Measurements from ENCODE around the gene TENT5C.

The TENT5C gene

GRCh38 chr1:117594261-117594990 lies 11.4 kb upstream of the TENT5C start:
- DNase-seq, result no peak

- no peak for DNase-seq
These were observed 9.7 kb upstream of the TENT5C start for GRCh38 chr1:117596023-117596720.

GRCh38 chr1:117598489-117598888 lies 7.4 kb upstream of the TENT5C start:
- DNase-seq, result no peak

DNA sequence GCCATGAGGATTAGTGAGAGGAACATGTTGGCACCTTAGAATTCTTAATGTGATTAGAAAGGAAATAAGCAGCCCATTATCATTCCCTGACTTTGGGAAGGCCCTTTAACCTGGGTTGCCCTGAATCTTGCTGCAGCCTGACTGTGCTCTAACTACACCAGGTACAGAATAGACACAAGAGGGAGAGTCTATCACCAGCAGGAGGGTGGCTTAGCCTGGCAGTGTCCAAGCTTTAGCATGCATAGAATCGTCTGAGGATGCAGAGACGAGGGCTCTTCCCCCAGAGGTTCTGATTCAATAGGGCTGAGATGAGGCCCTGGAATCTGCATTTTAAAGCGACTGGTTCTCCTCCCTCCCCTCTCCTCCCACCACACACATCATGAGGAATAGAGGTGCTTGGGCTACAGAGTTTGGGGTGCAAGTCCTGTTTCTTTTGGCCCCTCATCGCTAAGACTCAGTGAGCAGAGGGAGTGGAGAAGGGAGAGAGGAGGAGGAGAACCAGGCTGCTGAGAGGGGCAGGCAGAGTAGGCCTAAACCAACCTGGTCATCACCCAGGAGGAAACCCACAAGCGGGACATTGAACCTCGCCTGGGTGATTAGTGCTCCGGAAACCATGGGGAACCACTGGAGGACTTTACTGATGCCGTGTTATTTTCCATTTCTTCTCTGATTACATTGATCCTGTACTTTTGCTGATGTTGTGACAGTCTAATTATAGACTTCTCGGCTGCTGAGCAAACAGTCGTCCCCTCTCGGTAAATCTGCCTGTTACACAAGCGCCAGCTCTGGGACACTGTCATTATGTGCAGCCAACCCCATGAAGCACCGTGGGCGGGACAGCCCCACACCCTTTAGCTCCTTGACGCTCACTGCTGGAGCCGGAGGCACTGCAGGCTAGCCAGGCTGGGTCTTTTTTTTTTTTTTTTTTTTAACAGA lies 6.3 kb upstream of the TENT5C start:
- DNase-seq, result no peak

GRCh38 chr1:117600325-117600943 lies 5.4 kb upstream of the TENT5C start:
- DNase-seq, result no peak

- no peak for DNase-seq
These were observed 4.9 kb upstream of the TENT5C start for GRCh38 chr1:117600966-117601365.

GRCh38 chr1:117602862-117603261 lies 3.0 kb upstream of the TENT5C start:
- DNase-seq, result no peak

DNA sequence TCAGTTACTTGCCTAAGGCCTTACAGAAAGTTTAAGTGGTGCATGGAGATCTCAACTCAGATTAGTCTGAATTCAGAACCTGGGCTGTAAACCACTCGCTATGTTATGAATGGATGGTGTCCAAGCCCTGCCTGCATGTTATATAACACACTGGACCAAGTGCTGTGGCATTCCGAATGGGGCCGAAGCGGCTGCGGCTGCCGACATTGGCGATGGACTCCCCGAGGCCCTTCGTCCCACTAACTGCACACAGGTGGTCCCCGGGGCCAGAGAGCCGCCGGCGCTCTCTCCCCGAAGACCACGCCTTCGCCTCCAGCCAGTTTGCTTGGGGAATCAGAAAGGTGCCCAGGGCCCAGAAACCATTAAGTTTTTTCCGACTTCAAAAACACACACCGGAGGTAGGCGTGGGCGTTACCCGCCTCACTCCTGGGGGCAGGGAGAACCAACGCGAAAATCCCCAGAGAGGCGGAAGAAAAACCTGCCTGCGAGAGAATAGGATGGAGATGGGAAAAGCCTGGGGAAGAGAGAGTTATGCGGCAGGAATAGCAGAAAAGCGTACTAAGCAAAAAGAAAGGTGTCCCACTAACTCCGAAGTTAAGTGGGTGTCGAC lies 579 bp upstream of the TENT5C start:
- DNase-seq, result no peak

DNA sequence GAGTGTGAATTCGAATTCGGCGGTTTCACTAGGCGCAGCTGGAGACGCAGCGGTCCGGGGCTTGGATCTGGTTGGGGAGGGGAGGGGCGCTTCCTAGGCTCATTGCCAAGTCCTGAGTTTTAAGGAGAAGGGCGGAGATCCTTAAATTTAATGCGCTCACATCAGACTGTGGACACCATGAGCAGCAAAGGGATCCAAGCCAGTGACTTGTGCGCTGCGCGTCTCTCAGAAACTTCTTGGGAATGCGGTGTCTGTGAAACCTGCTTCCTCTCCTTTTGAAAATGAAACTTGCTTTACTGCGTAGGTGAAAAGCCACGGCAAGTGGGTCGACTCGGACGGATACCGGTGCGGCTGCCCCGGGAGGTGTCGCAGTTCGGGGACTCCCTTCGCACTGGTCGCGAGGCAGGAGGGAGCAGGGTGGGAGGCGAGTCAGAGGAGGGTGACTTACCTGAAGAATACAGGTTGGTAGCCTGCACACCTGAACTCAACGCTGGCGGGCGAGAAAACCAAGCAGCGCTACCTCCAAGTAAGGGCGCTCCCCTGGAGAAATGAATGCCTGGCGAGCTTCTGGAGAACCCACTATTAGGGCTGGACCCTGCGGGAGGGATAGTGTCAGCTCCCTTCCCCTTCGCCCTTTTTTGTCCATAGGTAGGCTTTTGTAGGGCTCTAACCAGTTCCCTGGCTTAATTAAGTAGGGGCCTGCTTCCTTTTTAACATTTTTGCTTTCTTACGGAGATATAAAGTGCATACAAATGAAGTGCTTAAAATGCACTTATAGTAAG lies 992 bp downstream of the TENT5C start:
- DNase-seq, result no peak

DNA sequence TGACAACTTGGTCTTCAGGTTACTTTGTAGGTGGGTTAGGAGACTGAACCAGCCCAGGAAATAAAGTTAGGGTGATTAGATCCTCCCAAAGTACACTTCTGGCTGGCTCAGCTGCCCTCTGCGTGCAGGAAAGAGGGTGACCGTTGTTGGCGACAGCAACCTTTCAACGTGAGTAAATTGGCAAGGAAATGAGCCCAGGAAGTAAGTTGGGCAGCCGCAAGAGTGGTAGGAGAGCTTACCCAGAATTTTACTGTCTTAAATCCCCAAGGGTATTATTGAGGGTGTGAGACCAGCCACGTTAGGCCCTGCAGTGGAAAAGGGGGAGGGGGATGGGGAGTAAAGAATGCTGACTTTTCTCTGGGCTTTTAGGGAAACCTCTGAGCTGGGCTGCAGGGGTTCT lies 1.6 kb downstream of the TENT5C start:
- DNase-seq, result no peak

- DNase-seq, result no peak
These were observed 2.3 kb downstream of the TENT5C start for GRCh38 chr1:117608115-117608615.

GRCh38 chr1:117608758-117609157 lies 2.9 kb downstream of the TENT5C start:
- no peak for DNase-seq

DNA sequence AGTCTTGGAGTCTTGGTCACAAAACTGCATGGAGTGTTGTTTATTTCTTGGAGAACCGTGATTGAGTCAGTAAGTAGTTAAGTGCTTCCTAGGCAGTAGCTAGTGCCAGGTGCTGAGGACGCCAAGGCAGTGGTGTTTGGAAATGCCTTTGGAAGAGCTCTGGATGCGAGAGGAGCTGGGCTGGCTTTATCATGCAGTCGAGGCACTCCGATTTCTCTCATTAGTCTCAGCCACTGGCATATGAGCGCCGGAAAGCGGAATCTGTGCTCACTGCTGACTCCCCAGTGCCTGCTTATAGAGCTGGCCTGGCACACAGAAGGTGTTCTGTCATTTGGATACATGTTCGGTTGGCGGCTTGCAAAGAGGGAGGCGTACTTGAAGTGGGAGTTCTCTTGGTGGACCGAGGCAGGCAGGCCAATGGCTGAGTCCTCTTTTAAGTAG lies 3.6 kb downstream of the TENT5C start:
- DNase-seq, result no peak

- no peak for DNase-seq
These were observed 4.2 kb downstream of the TENT5C start for GRCh38 chr1:117610036-117610435.

DNA sequence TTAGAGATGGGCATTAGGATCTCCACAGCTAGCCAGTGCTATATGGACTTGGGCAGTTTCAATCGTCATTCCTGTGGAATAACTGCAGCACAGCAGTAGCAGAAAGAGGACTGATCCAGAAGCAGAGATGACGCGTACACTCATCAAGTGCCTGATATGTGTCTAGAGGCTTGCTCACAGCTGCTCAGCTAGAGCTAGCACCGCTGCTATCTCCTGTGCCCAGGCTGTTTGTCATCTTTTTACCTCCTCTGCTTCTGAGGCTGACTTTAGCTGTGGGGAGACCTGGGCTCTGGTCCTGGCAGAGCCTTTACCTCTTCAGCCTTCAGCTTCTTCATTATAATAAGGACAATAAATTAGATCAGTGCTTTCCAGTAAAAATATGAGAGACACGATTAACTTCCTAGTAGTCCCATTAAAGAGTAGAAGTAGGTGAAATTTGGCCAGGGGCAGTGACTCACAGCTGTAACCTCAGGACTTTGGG lies 5.3 kb downstream of the TENT5C start:
- no peak for DNase-seq

GRCh38 chr1:117611894-117612483 lies 6.1 kb downstream of the TENT5C start:
- no peak for DNase-seq

DNA sequence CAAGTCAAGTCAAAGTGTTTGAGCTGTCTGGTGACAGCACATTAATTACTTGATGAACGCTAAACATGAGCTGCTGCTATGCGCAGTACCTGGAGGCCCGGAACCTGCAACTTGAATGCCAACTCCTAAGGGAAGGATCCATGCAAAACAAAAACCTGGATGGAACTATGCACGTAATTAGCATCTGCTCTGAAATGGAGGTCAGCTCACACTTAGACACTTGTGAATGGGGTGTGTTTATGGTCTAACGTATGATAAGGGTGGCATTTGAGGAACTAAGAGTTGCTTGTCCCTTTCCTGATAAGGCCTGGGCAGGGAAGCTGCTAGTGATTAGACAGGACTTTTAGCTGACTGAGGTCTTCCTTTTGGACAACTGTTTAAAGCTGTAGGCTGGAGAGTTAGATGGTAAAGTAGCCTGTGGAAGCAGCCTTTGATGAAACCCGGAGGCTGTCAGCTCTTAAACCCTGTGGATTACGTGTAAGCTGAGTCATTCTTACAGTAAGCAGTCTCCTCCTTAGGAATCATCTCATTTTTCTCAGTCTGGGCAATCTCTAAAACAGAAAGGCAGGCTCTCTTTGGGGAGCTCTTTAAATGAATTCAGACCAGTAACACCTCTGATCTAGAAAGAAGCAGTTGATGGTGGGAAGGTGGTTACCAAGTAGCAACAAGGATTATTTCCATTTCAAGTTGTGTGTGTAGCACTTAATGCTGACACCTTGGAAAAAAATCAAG lies 6.8 kb downstream of the TENT5C start:
- DNase-seq, result no peak

DNA sequence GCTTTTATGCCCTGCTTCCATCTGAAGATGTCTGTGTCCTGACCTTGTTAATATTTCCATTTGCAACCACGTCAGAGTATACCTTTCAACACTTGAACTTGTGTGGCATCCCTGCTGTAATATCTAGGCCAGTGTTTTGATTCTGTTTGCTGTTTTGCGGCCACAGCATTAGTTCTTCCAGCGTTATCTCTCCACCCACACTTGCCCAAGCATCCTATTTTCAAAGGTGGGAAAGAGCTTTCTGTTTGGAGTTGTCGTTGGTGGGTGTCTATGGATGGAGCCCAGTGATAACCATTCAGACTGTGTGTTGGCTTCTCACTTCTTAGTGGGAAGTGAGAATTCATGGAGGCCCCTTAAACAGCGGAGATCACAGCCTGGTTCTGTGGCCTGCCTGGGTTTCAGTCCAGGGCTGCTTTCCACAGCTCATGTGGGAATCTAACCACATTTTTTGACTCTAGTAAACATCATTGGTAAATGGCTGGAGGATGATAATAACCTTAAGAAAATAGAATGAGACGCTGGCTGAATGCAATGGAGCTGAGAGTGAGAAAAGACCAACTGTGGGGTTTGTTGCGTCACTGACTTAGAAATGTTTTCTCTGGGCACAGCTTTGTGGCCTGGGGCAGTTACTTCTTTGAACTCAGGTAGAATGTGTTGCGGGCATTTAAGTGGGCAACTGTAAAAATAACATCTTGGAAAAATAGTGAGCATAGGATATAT lies 7.6 kb downstream of the TENT5C start:
- no peak for DNase-seq

- DNase-seq, result no peak
These were observed 8.3 kb downstream of the TENT5C start for GRCh38 chr1:117613969-117614729.

All from NCI-H2029 (cell line).